Activated CD4-positive, alpha-beta T cell treated with anti-CD3 and anti-CD28 coated beads, Interleukin-2, amount 10 ng/mL, durations not matched to agents 24 days and 14 days (primary cell): ENCODE data around the gene COA3. TPM values are rescaled to one million over a fixed set of nuclear protein-coding genes. Genes with fewer than 3 reads are reported as not detected.

Experiments
- DNase-seq: peaks from one replicate; pipeline ENCODE4 v3.0.0; 2022
- H3K27ac Mint-ChIP-seq: one replicate; pipeline ENCODE4 v1.8.0; 2022; ENCODE audit warnings: mild to moderate bottlenecking, mixed read lengths
- H3K27me3 Mint-ChIP-seq: one replicate; pipeline ENCODE4 v1.8.0; 2022; ENCODE audit warnings: mixed read lengths
- H3K36me3 Mint-ChIP-seq: one replicate; pipeline ENCODE4 v1.8.0; 2022; ENCODE audit warnings: low read depth, mild to moderate bottlenecking, mixed read lengths
- H3K4me1 Mint-ChIP-seq: one replicate; pipeline ENCODE4 v1.8.0; 2021; ENCODE audit warnings: mixed read lengths
- H3K4me3 Mint-ChIP-seq: one replicate; pipeline ENCODE4 v1.8.0; 2022; ENCODE audit warnings: mild to moderate bottlenecking, moderate library complexity, mixed read lengths
- H3K9me3 Mint-ChIP-seq: one replicate; pipeline ENCODE4 v1.8.0; 2021; ENCODE audit warnings: mixed read lengths
- intact Hi-C: fragments of 100-400 bp; cut with micrococcal nuclease; formaldehyde crosslinking; loops from one replicate; pipeline ENCODE4 v1.15.1; 2023
- total RNA-seq: library from RNA; stranded (reverse); gene quantifications from 2 replicates; pipeline ENCODE4 v1.2.3, GENCODE V29; 2022

Gene COA3
- 50.4 and 50.7 TPM in 2 replicates for total RNA-seq

GRCh38 chr17:42798383-42799380 is at the start of gene COA3, which contains the start of gene CNTD1:
COA3 (minus strand) TSS chr17:42798704; CDS start chr17:42798681, 23 bp downstream.
CNTD1 (plus strand) TSS chr17:42798861; CDS start chr17:42799068, 207 bp downstream.
- Mint-ChIP-seq H3K36me3 (peaks cover 10% of the 10 kb centered on the region), H3K27ac (peak within 1 kb of the TSS; percentile 73), H3K27me3 (peaks cover 12% of the 10 kb centered on the region), H3K4me1 (peaks cover 16% of the 10 kb centered on the region), H3K9me3 (peaks cover 3% of the 10 kb centered on the region), H3K4me3 (peak within 1 kb of the TSS; percentile 95)
- intact Hi-C loops = loop anchor here (1.0 kb wide), 1 partner anchor 26 kb away; the partner anchor contains the start of gene BECN1
- DNase-seq = peak; percentile 95

- Mint-ChIP-seq H3K36me3 (peaks cover 29% of the 10 kb centered on the region), H3K9me3 (no peaks in the 10 kb centered on the region), H3K27ac (no peak overlapping the region), H3K4me3 (no peak overlapping the region), H3K27me3 (no peaks in the 10 kb centered on the region), H3K4me1 (peaks cover 12% of the 10 kb centered on the region)
- intact Hi-C loops = no loop called here
- no peak for DNase-seq
These were observed 49.6 kb upstream of the COA3 start for GRCh38 chr17:42848093-42848492.

- no peaks in the 10 kb centered on the region for H3K27me3 Mint-ChIP-seq
- H3K4me3 Mint-ChIP-seq = no peak overlapping the region
- intact Hi-C loops = no loop called here
- no peaks in the 10 kb centered on the region for H3K9me3 Mint-ChIP-seq
- H3K27ac Mint-ChIP-seq = peak overlapping the region; percentile 20
- H3K36me3 Mint-ChIP-seq = peaks cover 41% of the 10 kb centered on the region
- peaks cover 15% of the 10 kb centered on the region for H3K4me1 Mint-ChIP-seq
- no peak for DNase-seq
These were observed 48.2 kb upstream of the COA3 start for GRCh38 chr17:42846594-42847280.

- intact Hi-C loops = no loop called here
- Mint-ChIP-seq H3K36me3 (peaks cover 47% of the 10 kb centered on the region), H3K4me3 (peak overlapping the region; percentile 25), H3K4me1 (peaks cover 15% of the 10 kb centered on the region), H3K9me3 (no peaks in the 10 kb centered on the region), H3K27me3 (no peaks in the 10 kb centered on the region), H3K27ac (peak overlapping the region; percentile 85)
- DNase-seq = no peak
These were observed 47.6 kb upstream of the COA3 start for GRCh38 chr17:42845918-42846593.

- peaks cover 15% of the 10 kb centered on the region for H3K4me1 Mint-ChIP-seq
- H3K4me3 Mint-ChIP-seq = no peak overlapping the region
- H3K36me3 Mint-ChIP-seq = peaks cover 50% of the 10 kb centered on the region
- H3K27me3 Mint-ChIP-seq = no peaks in the 10 kb centered on the region
- DNase-seq = no peak
- no peaks in the 10 kb centered on the region for H3K9me3 Mint-ChIP-seq
- intact Hi-C loops = no loop called here
- no peak overlapping the region for H3K27ac Mint-ChIP-seq
These were observed 47.0 kb upstream of the COA3 start for GRCh38 chr17:42845556-42845917.

GRCh38 chr17:42844761-42845555 is 46.5 kb upstream of the COA3 start:
- H3K36me3 Mint-ChIP-seq = peaks cover 50% of the 10 kb centered on the region
- DNase-seq = no peak

GRCh38 chr17:42844271-42844670 is 45.8 kb upstream of the COA3 start, which contains the start of gene AOC2:
AOC2 (plus strand) TSS chr17:42844580; CDS start chr17:42844627, 47 bp downstream.
- no peaks in the 10 kb centered on the region for H3K9me3 Mint-ChIP-seq
- no peak within 1 kb of the TSS for H3K4me3 Mint-ChIP-seq
- H3K4me1 Mint-ChIP-seq = peaks cover 12% of the 10 kb centered on the region
- intact Hi-C loops = loop anchor here (5.0 kb wide), 1 partner anchor 83 kb away; no protein-coding TSS in a partner anchor
- H3K27me3 Mint-ChIP-seq = no peaks in the 10 kb centered on the region
- DNase-seq = no peak
- H3K27ac Mint-ChIP-seq = no peak within 1 kb of the TSS
- peaks cover 54% of the 10 kb centered on the region for H3K36me3 Mint-ChIP-seq

More at GRCh38 chr17:42844761-42845555, 46.5 kb upstream of the COA3 start:
- H3K27me3 Mint-ChIP-seq = no peaks in the 10 kb centered on the region
- intact Hi-C loops = loop anchor here (5.0 kb wide), 1 partner anchor 82 kb away; no protein-coding TSS in a partner anchor
- no peak overlapping the region for H3K4me3 Mint-ChIP-seq
- no peaks in the 10 kb centered on the region for H3K9me3 Mint-ChIP-seq
- peaks cover 12% of the 10 kb centered on the region for H3K4me1 Mint-ChIP-seq
- no peak overlapping the region for H3K27ac Mint-ChIP-seq

- H3K27ac Mint-ChIP-seq = no peak overlapping the region
- H3K27me3 Mint-ChIP-seq = no peaks in the 10 kb centered on the region
- peaks cover 62% of the 10 kb centered on the region for H3K36me3 Mint-ChIP-seq
- H3K4me1 Mint-ChIP-seq = peaks cover 12% of the 10 kb centered on the region
- H3K4me3 Mint-ChIP-seq = no peak overlapping the region
- H3K9me3 Mint-ChIP-seq = no peaks in the 10 kb centered on the region
- intact Hi-C loops = loop anchor here (5.0 kb wide), 1 partner anchor 84 kb away; no protein-coding TSS in a partner anchor
- peak; percentile 67 for DNase-seq
These were observed 44.9 kb upstream of the COA3 start for GRCh38 chr17:42843358-42843934.

GRCh38 chr17:42841975-42842685 is 43.6 kb upstream of the COA3 start:
- Mint-ChIP-seq H3K27ac (no peak overlapping the region), H3K4me1 (peaks cover 16% of the 10 kb centered on the region), H3K4me3 (no peak overlapping the region), H3K36me3 (peaks cover 74% of the 10 kb centered on the region), H3K27me3 (no peaks in the 10 kb centered on the region), H3K9me3 (no peaks in the 10 kb centered on the region)
- intact Hi-C loops = loop anchor here (5.0 kb wide), 1 partner anchor 85 kb away; no protein-coding TSS in a partner anchor
- DNase-seq = no peak

- Mint-ChIP-seq H3K9me3 (no peaks in the 10 kb centered on the region), H3K27ac (no peak overlapping the region), H3K4me1 (peaks cover 18% of the 10 kb centered on the region), H3K36me3 (peaks cover 45% of the 10 kb centered on the region), H3K4me3 (no peak overlapping the region), H3K27me3 (no peaks in the 10 kb centered on the region)
- intact Hi-C loops = loop anchor here (10.0 kb wide), 1 partner anchor 479 kb away; no protein-coding TSS in a partner anchor
- no peak for DNase-seq
These were observed 37.2 kb upstream of the COA3 start for GRCh38 chr17:42835732-42836131.

GRCh38 chr17:42833767-42834422 is 35.4 kb upstream of the COA3 start:
- Mint-ChIP-seq H3K9me3 (no peaks in the 10 kb centered on the region), H3K4me3 (peak overlapping the region; percentile 98), H3K4me1 (peaks cover 18% of the 10 kb centered on the region), H3K27ac (peak overlapping the region; percentile 99), H3K27me3 (peaks cover 4% of the 10 kb centered on the region), H3K36me3 (peaks cover 36% of the 10 kb centered on the region)
- intact Hi-C loops = loop anchor here (1.0 to 10.0 kb wide), 3 partner anchors 10 to 481 kb away; partner anchors contain the start of genes BECN1 and RPL27
- DNase-seq = no peak
